K562 (cell line): ENCODE measurements around the gene MXRA7. TPM values are rescaled to one million over a fixed set of nuclear protein-coding genes. Genes with fewer than 3 reads are reported as not detected.
A peak's percentile ranks its signal among the peaks of the same experiment; 100 is the strongest.

Experiments used
- ATAC-seq: fragments of 200-7000 bp; cut with Tn5 transposase; 3 replicates; pipeline ENCODE4 v1.9.1; 2020; ENCODE audit warnings: moderate library complexity
- BruUV-seq: library from RNA; stranded (reverse); fragments of 400-500 nt; replicated peaks from 2 replicates; lab custom pipeline; 2021; lab: Mats Ljungman, UMichigan
- CTCF ChIA-PET: fragments of 300-600 bp; formaldehyde crosslinking; extraction: SDS; loops from one replicate; lab custom pipeline; 2021; ENCODE audit warnings: low intra/inter-chr PET ratio; lab: Yijun Ruan, JAX
- POLR2A ChIA-PET: fragments of 300-600, 350-650 bp; sonication (Branson Sonifier 250); formaldehyde crosslinking; extraction: SDS; loops from one replicate; lab custom pipeline; 2021; ENCODE audit warnings: antibody characterized with exemption, inconsistent platforms; lab: Yijun Ruan, JAX
- DNase-seq, 4 experiments: peaks; one replicate each; pipeline versions ENCODE4 v3.0.0 to v3.0.0-alpha.2; 2011 to 2018; ENCODE audit warnings: low spot score in 3 of 4, mixed read lengths in 3 of 4; ENCODE audit errors: extremely low read depth in 1 of 4
- FAIRE-seq: peaks from 2 replicates; lab custom pipeline; 2011; peaks lifted over from hg19 to GRCh38; lab: Jason Lieb, UNC
- H2AFZ ChIP-seq: 2 replicates; pipeline ENCODE4 v1.6.0; 2011; ENCODE audit warnings: low read depth, low read length, control low read depth, inconsistent platforms
- H3K27ac ChIP-seq: fragments of 200-600 bp; 3 replicates; pipeline ENCODE4 v1.8.0; 2011; ENCODE audit warnings: low read depth, mild to moderate bottlenecking, control low read depth, inconsistent platforms, low read length, moderate library complexity, mixed read lengths; ENCODE audit errors: extremely low read depth
- H3K27me3 ChIP-seq, 2 experiments: fragments of 300-600 bp in 1 of 2; 2 replicates in 1 of 2; 3 replicates in 1 of 2; pipeline versions ENCODE4 v1.6.0 to v1.8.0; 2011; ENCODE audit warnings: inconsistent platforms in 2 of 2, low read length in 2 of 2, mild to moderate bottlenecking in 1 of 2, mixed read lengths in 1 of 2, moderate library complexity in 1 of 2; ENCODE audit not compliant: control insufficient read depth in 2 of 2, insufficient read depth in 2 of 2
- H3K36me3 ChIP-seq: fragments of 300-600 bp; 3 replicates; pipeline ENCODE4 v1.8.0; 2011; ENCODE audit warnings: mild to moderate bottlenecking, low read length, inconsistent platforms; ENCODE audit not compliant: control insufficient read depth, insufficient read depth
- H3K4me1 ChIP-seq, 2 experiments: fragments of 200-600 bp in 1 of 2; replicated peaks in 1 of 2; 2 replicates in 1 of 2; 3 replicates in 1 of 2; pipeline versions ENCODE4 v1.5.1 to v1.8.0; 2011; ENCODE audit warnings: inconsistent platforms in 2 of 2, low read length in 2 of 2, mild to moderate bottlenecking in 1 of 2, mixed read lengths in 1 of 2, moderate library complexity in 1 of 2; ENCODE audit not compliant: control insufficient read depth in 2 of 2, insufficient read depth in 2 of 2
- H3K4me2 ChIP-seq: 2 replicates; pipeline ENCODE4 v1.6.1; 2011; ENCODE audit warnings: low read length, control low read depth, inconsistent platforms, mixed read lengths; ENCODE audit not compliant: insufficient read depth
- H3K4me3 ChIP-seq: fragments of 200-600 bp; sonication (generic), shearing (Covaris generic); 2 replicates; pipeline ENCODE4 v1.5.1; 2016; ENCODE audit warnings: control low read depth, inconsistent platforms
- H3K79me2 ChIP-seq: fragments of 200-600 bp; 3 replicates; pipeline ENCODE4 v1.8.0; 2011; ENCODE audit warnings: low read length, inconsistent platforms; ENCODE audit not compliant: control insufficient read depth, insufficient read depth
- H3K9ac ChIP-seq, 2 experiments: 2 replicates each; pipeline versions ENCODE4 v1.6.0 to v1.6.1; 2011; ENCODE audit warnings: low read depth in 2 of 2, low read length in 2 of 2, control low read depth in 1 of 2, inconsistent platforms in 1 of 2, mild to moderate bottlenecking in 1 of 2, mixed read lengths in 1 of 2; ENCODE audit not compliant: insufficient read depth in 1 of 2
- H3K9me1 ChIP-seq: one replicate; pipeline ENCODE4 v1.6.0; 2011; ENCODE audit warnings: inconsistent platforms, mild to moderate bottlenecking, low read length, moderate library complexity; ENCODE audit not compliant: control insufficient read depth, insufficient read depth
- H3K9me3 ChIP-seq: replicated peaks from 2 replicates; pipeline ENCODE4 v1.5.1; 2011; ENCODE audit warnings: low read depth, low read length, inconsistent platforms; ENCODE audit not compliant: control insufficient read depth, insufficient read depth
- H4K20me1 ChIP-seq: replicated peaks from 2 replicates; pipeline ENCODE4 v1.6.1; 2011; ENCODE audit warnings: low read length, inconsistent platforms, mixed read lengths; ENCODE audit not compliant: control insufficient read depth, insufficient read depth
- CBX2 ChIP-seq: fragments of 200-600 bp; sonication (generic); IDR thresholded peaks from one replicate; pipeline ENCODE4 v1.6.1; 2012; ENCODE audit warnings: mild to moderate bottlenecking, low read length, inconsistent platforms; ENCODE audit not compliant: insufficient read depth, poor library complexity, severe bottlenecking
- DPF2 ChIP-seq: fragments of 450-650 bp; IDR thresholded peaks from 2 replicates; pipeline ENCODE4 v1.6.1; 2016
- FOXP1 ChIP-seq: sonication (generic); formaldehyde crosslinking; IDR thresholded peaks from 2 replicates; pipeline ENCODE4 v1.8.0; 2022; ENCODE audit warnings: mild to moderate bottlenecking, missing genetic modification reagents
- MAZ ChIP-seq, 2 experiments: fragments of 450-650 bp in 1 of 2; sonication (generic) in 1 of 2; formaldehyde crosslinking; IDR thresholded peaks in 1 of 2; conservative IDR thresholded peaks in 1 of 2; 2 replicates each; pipeline versions ENCODE4 v1.4.0 to v1.5.0; 2020; ENCODE audit warnings: mild to moderate bottlenecking in 1 of 2, missing genetic modification reagents in 1 of 2
- NCOR1 ChIP-seq: fragments of 450-650 bp; IDR thresholded peaks from 2 replicates; pipeline ENCODE4 v1.6.1; 2016; ENCODE audit warnings: mild to moderate bottlenecking, moderate library complexity
- NEUROD1 ChIP-seq: fragments of 150-350 bp; IDR thresholded peaks from 2 replicates; pipeline ENCODE4 v1.6.1; 2014; ENCODE audit warnings: borderline replicate concordance, low read length, low read depth; ENCODE audit not compliant: partially characterized antibody
- RFX5 ChIP-seq: IDR thresholded peaks from 2 replicates; pipeline ENCODE4 v1.6.1; 2011; ENCODE audit warnings: low read depth, mild to moderate bottlenecking, improper control_type of control experiment, low read length
- SRSF1 ChIP-seq: fragments of 200-400 bp; formaldehyde crosslinking; IDR thresholded peaks from 2 replicates; pipeline ENCODE4 v1.6.1; 2017; ENCODE audit warnings: mild to moderate bottlenecking, low read depth, low read length, moderate library complexity
- TBP ChIP-seq: optimal IDR thresholded peaks from 2 replicates; pipeline ENCODE3; 2011; ENCODE audit warnings: low read depth, low read length, improper control_type of control experiment
- ZNF133 ChIP-seq: fragments of 250-450 bp; sonication (Bioruptor Pico); IDR thresholded peaks from 2 replicates; pipeline ENCODE4 v1.4.0; 2020; ENCODE audit warnings: mild to moderate bottlenecking
- WGBS: fragments of 100-300 bp; shearing (Covaris generic); methylation state at CpG from one replicate; pipeline ENCODE4 v1.1.6; 2016; ENCODE audit warnings: low coverage, mixed read lengths; ENCODE audit not compliant: insufficient coverage; ENCODE audit errors: missing lambda C conversion rate; 5-methylcytosine and 5-hydroxymethylcytosine counted together
- in situ Hi-C: fragments of 300-500 bp; cut with MboI; formaldehyde crosslinking; loops from 4 replicates; pipeline ENCODE4 v1.15.0; 2018; ENCODE audit warnings: inconsistent platforms, mixed read lengths
- intact Hi-C: fragments of 100-400 bp; cut with micrococcal nuclease; formaldehyde crosslinking; loops from 2 replicates; pipeline ENCODE4 v1.14.2; 2022
- polyA plus RNA-seq, 8 experiments: library from polyadenylated mRNA; depleted of rRNA in 4 of 8; stranded (reverse) in 5 of 8; unstranded in 3 of 8; fragments of >200 nt; fragmentation: Nextera tagmentation in 2 of 8; fragmentation: Illumina TruSeq in 1 of 8; extraction: Ambion mirVana in 2 of 8; extraction: Trizol in 1 of 8; gene quantifications; 2 replicates each; pipeline versions ENCODE4 v1.2.1 to v1.2.3, GENCODE V29; 2011 to 2014; ENCODE audit warnings: inconsistent platforms in 1 of 8, missing spikeins in 1 of 8
- total RNA-seq, 7 experiments: library from RNA; depleted of rRNA in 6 of 7; stranded (reverse); fragments of >200 nt in 6 of 7; fragmentation: Illumina TruSeq in 2 of 7; extraction: Trizol in 2 of 7; gene quantifications; 2 replicates each; pipeline versions ENCODE4 v1.2.1 to v1.2.3, GENCODE V29; 2011 to 2021; ENCODE audit warnings: low replicate concordance in 1 of 7
- TF ChIP-seq, protein P1 (sequence below): fragments of 450-650 bp; IDR thresholded peaks from 2 replicates; pipeline ENCODE4 v1.6.1; 2017; ENCODE audit warnings: antibody characterized with exemption, mild to moderate bottlenecking

Gene MXRA7
- total and polyA plus RNA-seq, 9 of the 15 experiments (the other 6 are each of a cell fraction or from before 2014, with no cell fraction given): 2.6 to 38.4 (median 14.3) TPM

DNA sequence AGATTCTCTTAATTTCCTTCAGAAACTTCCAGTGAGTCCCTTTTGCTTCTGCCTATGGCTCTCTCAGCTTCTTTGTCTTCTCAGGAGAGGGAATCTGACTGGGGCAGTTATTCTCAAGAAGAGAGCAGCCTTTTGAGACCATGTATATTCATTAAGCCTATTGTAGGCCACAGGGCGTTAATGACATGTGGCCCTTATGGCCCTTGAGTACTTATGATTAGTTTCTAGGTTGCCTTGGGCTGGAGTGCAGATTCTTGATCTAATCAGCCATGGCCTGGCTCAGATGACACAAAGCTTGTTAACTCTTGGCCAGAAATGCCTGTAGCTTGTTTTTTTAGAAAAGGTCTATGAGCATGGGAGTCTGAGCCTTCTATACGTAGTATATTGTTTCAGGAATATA lies 44.5 kb upstream of the MXRA7 start:
- DNase-seq (peak in 2 of 4 experiments; percentile 12 to 17), FAIRE-seq (no peak), ATAC-seq (no peak)
- Histone ChIP-seq H3K27me3 (no peaks in the 10 kb centered on the region), H3K9me1 (no peaks in the 10 kb centered on the region), H4K20me1 (no peaks in the 10 kb centered on the region), H2AFZ (no peak overlapping the region), H3K4me2 (no peak overlapping the region), H3K4me3 (no peak overlapping the region), H3K9me3 (no peaks in the 10 kb centered on the region), H3K79me2 (no peaks in the 10 kb centered on the region), H3K9ac (no peak overlapping the region), H3K27ac (no peak overlapping the region), H3K36me3 (peaks cover 30% of the 10 kb centered on the region), H3K4me1 (no peaks in the 10 kb centered on the region)
- ChIA-PET POLR2A (interaction anchor here (0.6 to 1.7 kb wide), 4 partner anchors 13 to 20 kb away, joined by 3 to 17 read pairs (median 3); partner anchors contain the start of genes MFSD11 and SRSF2), CTCF (no interaction called here)
- BruUV-seq: no TSS peak
- in situ Hi-C loops: no loop called here
- intact Hi-C loops: no loop called here
- 82% methylated on average over 2 of the region's 2 CpGs for WGBS
- TF ChIP-seq NEUROD1 (no peak), RFX5 (no peak), DPF2 (no peak), TBP (no peak)

DNA sequence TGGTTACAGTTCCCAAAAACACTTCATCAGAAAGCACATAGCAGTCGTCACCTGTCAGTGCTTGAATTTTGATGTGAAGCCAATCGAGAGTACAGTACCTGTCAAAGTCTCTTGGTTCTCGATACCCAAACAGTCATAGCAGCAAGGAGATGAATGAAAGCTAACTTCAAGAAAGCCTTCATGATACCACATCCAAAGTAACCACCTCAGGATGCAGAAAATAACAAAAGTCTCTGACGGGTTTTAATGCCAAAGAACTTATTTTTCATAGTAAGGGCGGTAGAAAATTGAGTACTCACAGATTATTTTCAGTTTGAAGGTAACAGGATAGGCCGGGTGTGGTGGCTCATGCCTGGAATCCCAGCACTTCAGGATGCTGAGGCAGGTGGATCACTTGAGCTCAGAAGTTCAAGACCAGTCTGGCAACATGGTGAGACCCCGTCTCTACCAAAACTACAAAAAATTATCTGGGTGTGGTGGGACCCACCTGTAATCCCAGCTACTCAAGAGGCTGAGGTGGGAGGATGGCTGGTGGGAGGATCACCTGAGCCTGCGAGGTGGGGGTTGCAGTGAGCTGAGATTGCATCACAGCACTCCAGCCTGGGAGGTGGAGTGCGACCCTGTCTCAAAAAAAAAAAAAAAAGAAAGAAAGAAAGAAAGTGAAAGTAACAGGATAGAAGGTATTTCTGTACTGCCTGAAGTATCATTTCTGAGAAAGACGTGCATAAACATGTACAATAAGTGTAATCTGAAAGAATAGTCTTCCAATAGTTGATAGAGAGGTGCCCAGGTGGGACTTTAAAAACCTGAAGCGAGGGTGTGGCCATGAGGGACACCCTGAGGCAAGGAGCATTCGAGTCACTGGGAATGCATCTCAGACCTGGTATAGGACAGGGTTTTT lies 42.5 kb upstream of the MXRA7 start:
- Histone ChIP-seq H3K79me2 (no peaks in the 10 kb centered on the region), H3K27ac (no peak overlapping the region), H3K9me1 (no peaks in the 10 kb centered on the region), H4K20me1 (no peaks in the 10 kb centered on the region), H3K27me3 (no peaks in the 10 kb centered on the region), H3K9me3 (no peaks in the 10 kb centered on the region), H3K4me3 (no peak overlapping the region), H3K4me1 (no peaks in the 10 kb centered on the region; a peak in 1 of 5 replicates), H3K4me2 (no peak overlapping the region), H3K9ac (no peak overlapping the region), H2AFZ (no peak overlapping the region), H3K36me3 (peaks cover 29% of the 10 kb centered on the region)
- intact Hi-C loops: no loop called here
- no peak for DNase-seq
- ChIA-PET POLR2A (interaction anchor here (0.9 kb wide), 2 partner anchors 15 to 16 kb away, joined by 3 read pairs; partner anchors contain the start of genes MFSD11 and SRSF2), CTCF (no interaction called here)
- WGBS: 81% methylated on average over 11 of the region's 12 CpGs
- no peak for FAIRE-seq
- ATAC-seq: no peak
- no TSS peak for BruUV-seq
- in situ Hi-C loops: no loop called here
- TF ChIP-seq ZNF133 (CRISPR knock-in tag): no peak
- TF ChIP-seq SRSF1: no peak
- no peak for TF ChIP-seq MAZ (CRISPR knock-in tag; conservative IDR thresholded peaks at IDR 0.05 in 1 of 2, IDR thresholded peaks at IDR 0.05 in 1 of 2)
- no peak for TF ChIP-seq CBX2
- no peak for TF ChIP-seq FOXP1 (CRISPR knock-in tag)
- TF ChIP-seq NCOR1: no peak
- TF ChIP-seq, protein P1, sequence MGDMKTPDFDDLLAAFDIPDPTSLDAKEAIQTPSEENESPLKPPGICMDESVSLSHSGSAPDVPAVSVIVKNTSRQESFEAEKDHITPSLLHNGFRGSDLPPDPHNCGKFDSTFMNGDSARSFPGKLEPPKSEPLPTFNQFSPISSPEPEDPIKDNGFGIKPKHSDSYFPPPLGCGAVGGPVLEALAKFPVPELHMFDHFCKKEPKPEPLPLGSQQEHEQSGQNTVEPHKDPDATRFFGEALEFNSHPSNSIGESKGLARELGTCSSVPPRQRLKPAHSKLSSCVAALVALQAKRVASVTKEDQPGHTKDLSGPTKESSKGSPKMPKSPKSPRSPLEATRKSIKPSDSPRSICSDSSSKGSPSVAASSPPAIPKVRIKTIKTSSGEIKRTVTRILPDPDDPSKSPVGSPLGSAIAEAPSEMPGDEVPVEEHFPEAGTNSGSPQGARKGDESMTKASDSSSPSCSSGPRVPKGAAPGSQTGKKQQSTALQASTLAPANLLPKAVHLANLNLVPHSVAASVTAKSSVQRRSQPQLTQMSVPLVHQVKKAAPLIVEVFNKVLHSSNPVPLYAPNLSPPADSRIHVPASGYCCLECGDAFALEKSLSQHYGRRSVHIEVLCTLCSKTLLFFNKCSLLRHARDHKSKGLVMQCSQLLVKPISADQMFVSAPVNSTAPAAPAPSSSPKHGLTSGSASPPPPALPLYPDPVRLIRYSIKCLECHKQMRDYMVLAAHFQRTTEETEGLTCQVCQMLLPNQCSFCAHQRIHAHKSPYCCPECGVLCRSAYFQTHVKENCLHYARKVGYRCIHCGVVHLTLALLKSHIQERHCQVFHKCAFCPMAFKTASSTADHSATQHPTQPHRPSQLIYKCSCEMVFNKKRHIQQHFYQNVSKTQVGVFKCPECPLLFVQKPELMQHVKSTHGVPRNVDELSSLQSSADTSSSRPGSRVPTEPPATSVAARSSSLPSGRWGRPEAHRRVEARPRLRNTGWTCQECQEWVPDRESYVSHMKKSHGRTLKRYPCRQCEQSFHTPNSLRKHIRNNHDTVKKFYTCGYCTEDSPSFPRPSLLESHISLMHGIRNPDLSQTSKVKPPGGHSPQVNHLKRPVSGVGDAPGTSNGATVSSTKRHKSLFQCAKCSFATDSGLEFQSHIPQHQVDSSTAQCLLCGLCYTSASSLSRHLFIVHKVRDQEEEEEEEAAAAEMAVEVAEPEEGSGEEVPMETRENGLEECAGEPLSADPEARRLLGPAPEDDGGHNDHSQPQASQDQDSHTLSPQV: no peak
